ENCODE measurements around the gene GRHL1.

The GRHL1 gene

GRCh38 chr2:9973690-9974089 lies 22.2 kb downstream of the GRHL1 start:
- Histone ChIP-seq H4K20me1 (ENCODE audit: low read depth, low read length) (no peaks in the 10 kb centered on the region), H3K27ac (ENCODE audit: low read depth, low read length) (no peak overlapping the region), H3F3A (ENCODE audit: insufficient read depth) (no peaks in the 10 kb centered on the region), H3K9ac (ENCODE audit: low read length) (no peak overlapping the region), H3K9me2 (replicated peaks; ENCODE audit: insufficient read depth, low read length) (no peaks in the 10 kb centered on the region), H3K36me3 (ENCODE audit: low read length) (no peaks in the 10 kb centered on the region), H3K79me2 (ENCODE audit: insufficient read depth, low read length) (no peaks in the 10 kb centered on the region), H3K4me2 (ENCODE audit: low read depth, low read length, poor library complexity, severe bottlenecking) (no peak overlapping the region), H3K9me3 (ENCODE audit: insufficient read depth, low read length) (no peaks in the 10 kb centered on the region), H3K4me3 (ENCODE audit: insufficient read depth, low read length, poor library complexity, severe bottlenecking) (no peak overlapping the region), H3K27me3 (ENCODE audit: low read length) (no peaks in the 10 kb centered on the region), H2AFZ (ENCODE audit: low read depth, low read length, severe bottlenecking) (no peak overlapping the region)
- TF ChIP-seq CTCF (IDR thresholded peaks at IDR 0.05; ENCODE audit: insufficient read depth, low read length, poor library complexity, severe bottlenecking) = no peak

DNA sequence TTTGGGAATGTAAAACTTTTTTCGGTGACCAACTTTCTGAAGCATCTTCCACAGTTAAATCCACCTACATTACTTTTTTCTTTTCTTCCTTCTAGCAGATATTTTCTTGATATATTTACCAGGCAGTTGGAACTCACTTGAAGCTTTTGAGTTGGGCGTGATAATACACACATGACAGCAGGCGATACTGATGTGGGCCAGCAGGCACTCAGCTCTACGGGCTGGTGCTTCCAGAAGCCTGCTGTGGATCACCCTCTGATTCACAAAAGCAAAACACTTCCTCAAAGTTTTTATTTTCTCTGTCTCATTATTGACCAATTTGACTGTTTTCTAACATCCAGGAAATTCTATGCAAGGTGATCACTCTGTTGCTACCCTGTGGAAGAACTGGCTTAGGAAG lies 22.9 kb downstream of the GRHL1 start:
- Histone ChIP-seq H3K79me2 (ENCODE audit: insufficient read depth, low read length) (no peaks in the 10 kb centered on the region), H3K4me3 (ENCODE audit: insufficient read depth, low read length, poor library complexity, severe bottlenecking) (no peak overlapping the region), H3K27me3 (ENCODE audit: low read length) (no peaks in the 10 kb centered on the region), H3K36me3 (ENCODE audit: low read length) (no peaks in the 10 kb centered on the region), H3K9me2 (replicated peaks; ENCODE audit: insufficient read depth, low read length) (no peaks in the 10 kb centered on the region), H3K4me2 (ENCODE audit: low read depth, low read length, poor library complexity, severe bottlenecking) (no peak overlapping the region), H3K9ac (ENCODE audit: low read length) (no peak overlapping the region), H3K27ac (ENCODE audit: low read depth, low read length) (no peak overlapping the region), H4K20me1 (ENCODE audit: low read depth, low read length) (no peaks in the 10 kb centered on the region), H3F3A (ENCODE audit: insufficient read depth) (no peaks in the 10 kb centered on the region), H3K9me3 (ENCODE audit: insufficient read depth, low read length) (no peaks in the 10 kb centered on the region), H2AFZ (ENCODE audit: low read depth, low read length, severe bottlenecking) (no peak overlapping the region)
- TF ChIP-seq CTCF (IDR thresholded peaks at IDR 0.05; ENCODE audit: insufficient read depth, low read length, poor library complexity, severe bottlenecking) (no peak), EZH2phosphoT487 (conservative IDR thresholded peaks at IDR 0.05; ENCODE audit: low read length) (no peak)

DNA sequence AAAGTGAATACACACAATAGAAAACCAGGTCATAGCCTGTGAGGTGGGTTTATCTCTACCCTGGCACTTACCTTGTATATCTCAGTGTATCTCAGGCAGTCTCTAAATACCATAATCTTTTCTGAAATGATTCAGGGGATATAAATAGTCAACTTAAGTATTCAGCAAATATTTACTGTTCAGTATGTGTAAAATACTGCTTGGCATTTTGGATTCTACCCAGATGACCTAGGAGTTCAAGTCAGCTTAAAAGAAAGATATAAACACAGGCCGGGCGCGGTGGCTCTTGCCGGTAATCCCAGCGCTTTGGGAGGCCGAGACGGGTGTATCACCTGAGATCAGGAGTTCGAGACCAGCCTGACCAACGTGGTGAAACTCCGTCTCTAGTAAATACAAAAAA lies 23.8 kb downstream of the GRHL1 start:
- Histone ChIP-seq H3K79me2 (ENCODE audit: insufficient read depth, low read length) (no peaks in the 10 kb centered on the region), H4K20me1 (ENCODE audit: low read depth, low read length) (no peaks in the 10 kb centered on the region), H3K4me3 (ENCODE audit: insufficient read depth, low read length, poor library complexity, severe bottlenecking) (no peak overlapping the region), H3K9ac (ENCODE audit: low read length) (no peak overlapping the region), H3K27me3 (ENCODE audit: low read length) (no peaks in the 10 kb centered on the region), H3K9me2 (replicated peaks; ENCODE audit: insufficient read depth, low read length) (no peaks in the 10 kb centered on the region), H3K4me2 (ENCODE audit: low read depth, low read length, poor library complexity, severe bottlenecking) (no peak overlapping the region), H3K9me3 (ENCODE audit: insufficient read depth, low read length) (no peaks in the 10 kb centered on the region), H3K36me3 (ENCODE audit: low read length) (no peaks in the 10 kb centered on the region), H3F3A (ENCODE audit: insufficient read depth) (no peaks in the 10 kb centered on the region), H3K27ac (ENCODE audit: low read depth, low read length) (no peak overlapping the region), H2AFZ (ENCODE audit: low read depth, low read length, severe bottlenecking) (no peak overlapping the region)
- TF ChIP-seq CTCF (IDR thresholded peaks at IDR 0.05; ENCODE audit: insufficient read depth, low read length, poor library complexity, severe bottlenecking) (no peak), EZH2phosphoT487 (conservative IDR thresholded peaks at IDR 0.05; ENCODE audit: low read length) (no peak)

Data from SU-DHL-6 (cell line).